Ovary (tissue), 9 donors: ENCODE measurements around the gene MRTFA. TPM values are rescaled to one million over a fixed set of nuclear protein-coding genes. Genes with fewer than 3 reads are reported as not detected.
A peak's percentile ranks its signal among the peaks of the same experiment; 100 is the strongest.

Source experiments
- DNase-seq, 5 donors: peaks; one replicate each; pipeline ENCODE4 v3.0.0-alpha.2; 2019 to 2020
- H3K27ac ChIP-seq, 2 donors: fragments of 200-600 bp; one replicate each; pipeline versions ENCODE4 v1.5.1 to v1.8.0; 2019 to 2022
- H3K27me3 ChIP-seq: fragments of 200-600 bp; one replicate; pipeline ENCODE4 v1.8.0; 2022
- H3K36me3 ChIP-seq: fragments of 200-600 bp; sonication (generic); one replicate; pipeline ENCODE4 v1.5.1; 2019
- H3K4me1 ChIP-seq: one replicate; pipeline ENCODE4 v1.8.1; 2013; ENCODE audit warnings: mild to moderate bottlenecking, moderate library complexity; ENCODE audit not compliant: insufficient read depth
- H3K4me3 ChIP-seq: fragments of 200-600 bp; sonication (generic); one replicate; pipeline ENCODE4 v1.5.1; 2017
- H3K9me3 ChIP-seq, 2 donors: fragments of 200-600 bp in 1 of 2; sonication (generic) in 1 of 2; one replicate each; pipeline versions ENCODE4 v1.5.1 to v1.8.1; 2013 to 2019; ENCODE audit warnings: mild to moderate bottlenecking in 1 of 2, moderate library complexity in 1 of 2
- CTCF ChIP-seq, 3 donors: fragments of 450-650 bp in 2 of 3; fragments of 200-600 bp in 1 of 3; IDR thresholded peaks; one replicate each; pipeline versions ENCODE4 v1.5.1 to v1.8.0; 2016 to 2022; ENCODE audit warnings: antibody characterized with exemption in 3 of 3, mild to moderate bottlenecking in 1 of 3
- EP300 ChIP-seq: sonication (generic); formaldehyde crosslinking; IDR thresholded peaks from one replicate; pipeline ENCODE4 v1.6.1; 2017; ENCODE audit warnings: antibody characterized with exemption
- POLR2A ChIP-seq: fragments of 450-650 bp; IDR thresholded peaks from one replicate; pipeline ENCODE4 v1.6.1; 2017; ENCODE audit warnings: antibody characterized with exemption, mild to moderate bottlenecking, moderate library complexity
- WGBS, 3 donors: extraction: QIAGEN DNeasy Blood & Tissue Kit in 1 of 3; methylation state at CpG; one replicate each; pipeline versions ENCODE4 v1.1.5 to v1.1.7; 2013 to 2017; 5-methylcytosine and 5-hydroxymethylcytosine counted together
- intact Hi-C, 4 donors: fragments of 100-400 bp; cut with DNase I; formaldehyde crosslinking; loops; one replicate each; pipeline versions ENCODE4 v1.11.0 to v1.15.1; 2022 to 2023
- polyA plus RNA-seq, 2 donors: library from polyadenylated mRNA; stranded (reverse); fragments of 200-250 nt in 1 of 2; fragments of 350-450 nt in 1 of 2; fragmentation: Illumina TruSeq in 1 of 2; extraction: RNeasy Lipid Tissue Mini Kit (QIAGEN cat#74804) in 1 of 2; gene quantifications; one replicate each; pipeline ENCODE4 v1.2.3, GENCODE V29; 2013 to 2014
- total RNA-seq, 7 donors: library from RNA; depleted of rRNA in 2 of 7; stranded (reverse); fragments of >200 nt in 2 of 7; fragmentation: NEBNext Ultra II Directional in 3 of 7; extraction: Animal tissue kit (Norgen Biotek cat#: 25700) in 3 of 7; gene quantifications; one replicate each; pipeline versions ENCODE4 v1.1.0 to v1.2.4, GENCODE V29; 2016 to 2023
- donor health status: DM: no; HTN: no; CAD: no; lungs with moderate emphysema.
- donor health status: DM: no; HTN: no; CAD: no.
- donor health status: Bipolar disorder and iron deficiency.
- donor health status: DM: yes; HTN: yes; CAD: no.
- donor health status: DM: no; HTN: no; CAD: no.
- donor health status: DM: yes; HTN: yes; CAD: no.

MRTFA gene
- total and polyA plus RNA-seq, 9 donors, result 15.4 to 59.7 (median 54.9) TPM

- Histone ChIP-seq H3K36me3 (no peaks in the 10 kb centered on the region), H3K27ac (no peak overlapping the region), H3K27me3 (no peaks in the 10 kb centered on the region), H3K9me3 (no peaks in the 10 kb centered on the region), H3K4me1 (no peaks in the 10 kb centered on the region), H3K4me3 (no peak overlapping the region)
- intact Hi-C loops, result no loop called here
- TF ChIP-seq EP300 (no peak), CTCF (IDR thresholded peaks at IDR 0.05) (no peak), POLR2A (no peak)
- 100% methylated on average over 1 of the region's 1 CpG for WGBS, 3 donors
- no peak for DNase-seq
These were observed 55.9 kb downstream of the MRTFA start for GRCh38 chr22:40580631-40581030.

- TF ChIP-seq EP300 (no peak), CTCF (IDR thresholded peaks at IDR 0.05) (no peak), POLR2A (no peak)
- intact Hi-C loops, result no loop called here
- H3K27me3 ChIP-seq, result no peaks in the 10 kb centered on the region
- H3K4me3 ChIP-seq, result no peak overlapping the region
- no peaks in the 10 kb centered on the region for H3K36me3 ChIP-seq
- H3K27ac ChIP-seq, result no peak overlapping the region
- H3K4me1 ChIP-seq, result no peaks in the 10 kb centered on the region
- no peaks in the 10 kb centered on the region for H3K9me3 ChIP-seq
- WGBS, 3 donors, result 66 to 85% (median 76%) methylated on average over 4 of the region's 4 CpGs
- no peak for DNase-seq
These were observed 58.3 kb downstream of the MRTFA start for GRCh38 chr22:40578171-40578570.

- H3K27ac ChIP-seq, result no peak overlapping the region
- TF ChIP-seq POLR2A, result no peak
- DNase-seq, result peak in 1 of 5 donors; percentile 27
- H3K9me3 ChIP-seq, result no peaks in the 10 kb centered on the region
- H3K4me3 ChIP-seq, result no peak overlapping the region
- no peaks in the 10 kb centered on the region for H3K4me1 ChIP-seq
- 72 to 79% (median 74%) methylated on average over 2 of the region's 2 CpGs for WGBS, 3 donors
- no peaks in the 10 kb centered on the region for H3K36me3 ChIP-seq
- intact Hi-C loops, result no loop called here
- H3K27me3 ChIP-seq, result no peaks in the 10 kb centered on the region
These were observed 63.5 kb downstream of the MRTFA start for GRCh38 chr22:40572976-40573375.

GRCh38 chr22:40571887-40572286, 64.6 kb downstream of the MRTFA start:
- Histone ChIP-seq H3K27me3 (no peaks in the 10 kb centered on the region), H3K36me3 (no peaks in the 10 kb centered on the region), H3K4me1 (no peaks in the 10 kb centered on the region), H3K4me3 (no peak overlapping the region), H3K27ac (no peak overlapping the region), H3K9me3 (no peaks in the 10 kb centered on the region)
- intact Hi-C loops, result no loop called here
- DNase-seq, result no peak
- TF ChIP-seq EP300 (no peak), POLR2A (no peak), CTCF (IDR thresholded peaks at IDR 0.05) (no peak)
- WGBS, 3 donors, result 93 to 99% (median 97%) methylated on average over 3 of the region's 3 CpGs

GRCh38 chr22:40567626-40568328, 68.7 kb downstream of the MRTFA start:
- H3K4me3 ChIP-seq, result no peak overlapping the region
- intact Hi-C loops, result no loop called here
- no peak for TF ChIP-seq POLR2A
- no peak for TF ChIP-seq EP300
- TF ChIP-seq CTCF (IDR thresholded peaks at IDR 0.05), result no peak
- 16 to 38% (median 34%) methylated on average over 1 of the region's 1 CpG for WGBS, 3 donors
- no peaks in the 10 kb centered on the region for H3K4me1 ChIP-seq
- H3K27ac ChIP-seq, result no peak overlapping the region
- H3K36me3 ChIP-seq, result no peaks in the 10 kb centered on the region
- H3K27me3 ChIP-seq, result no peaks in the 10 kb centered on the region
- no peaks in the 10 kb centered on the region for H3K9me3 ChIP-seq
- no peak for DNase-seq
